HAP-1 (cell line): Measurements from ENCODE around the gene EP300.

ENCODE experiments used
- DNase-seq, 2 experiments: peaks; one replicate each; pipeline ENCODE4 v3.0.0-alpha.2; 2016 to 2020; ENCODE audit warnings: low spot score in 2 of 2
- H3K27me3 ChIP-seq: fragments of 250-450 bp; sonication (Bioruptor Pico); 2 replicates; pipeline ENCODE4 v1.5.1; 2020; ENCODE audit warnings: low read depth, mild to moderate bottlenecking, moderate library complexity
- H3K36me3 ChIP-seq: fragments of 250-450 bp; sonication (Bioruptor Pico); replicated peaks from 2 replicates; pipeline ENCODE4 v1.5.1; 2020; ENCODE audit warnings: mild to moderate bottlenecking
- H3K4me1 ChIP-seq: fragments of 250-450 bp; sonication (Bioruptor Pico); 2 replicates; pipeline ENCODE4 v1.5.1; 2020; ENCODE audit warnings: mild to moderate bottlenecking
- H3K4me3 ChIP-seq: fragments of 250-450 bp; sonication (Bioruptor Pico); 2 replicates; pipeline ENCODE4 v1.5.1; 2020; ENCODE audit warnings: mild to moderate bottlenecking, moderate library complexity
- H3K9me3 ChIP-seq: fragments of 250-450 bp; sonication (Bioruptor Pico); 2 replicates; pipeline ENCODE4 v1.5.1; 2020; ENCODE audit warnings: mild to moderate bottlenecking, moderate library complexity
- in situ Hi-C: fragments of 300-500 bp; cut with MboI; formaldehyde crosslinking; loops from 3 replicates; pipeline ENCODE4 v1.14.3; 2020; ENCODE audit warnings: low sequenced_read_pairs, inconsistent platforms, mixed read lengths

Gene EP300

GRCh38 chr22:41217553-41218157, 125.3 kb downstream of the EP300 start:
- Histone ChIP-seq H3K4me1 (no peaks in the 10 kb centered on the region), H3K36me3 (peaks cover 57% of the 10 kb centered on the region), H3K9me3 (no peaks in the 10 kb centered on the region), H3K27me3 (no peaks in the 10 kb centered on the region), H3K4me3 (no peak overlapping the region)
- peak in 1 of 2 experiments; percentile 26 for DNase-seq
- in situ Hi-C loops = no loop called here

- in situ Hi-C loops = no loop called here
- H3K9me3 ChIP-seq = no peaks in the 10 kb centered on the region
- peaks cover 70% of the 10 kb centered on the region for H3K36me3 ChIP-seq
Observed at GRCh38 chr22:41222846-41223507, 130.6 kb downstream of the EP300 start.

GRCh38 chr22:41223535-41223934, 131.1 kb downstream of the EP300 start:
- H3K36me3 ChIP-seq = peaks cover 68% of the 10 kb centered on the region
- no peaks in the 10 kb centered on the region for H3K9me3 ChIP-seq
- DNase-seq = no peak
- no peaks in the 10 kb centered on the region for H3K4me1 ChIP-seq
- H3K4me3 ChIP-seq = no peak overlapping the region
- in situ Hi-C loops = no loop called here
- no peaks in the 10 kb centered on the region for H3K27me3 ChIP-seq

More at GRCh38 chr22:41222846-41223507, 130.6 kb downstream of the EP300 start:
- Histone ChIP-seq H3K27me3 (no peaks in the 10 kb centered on the region), H3K4me3 (no peak overlapping the region), H3K4me1 (no peaks in the 10 kb centered on the region)
- DNase-seq = no peak

- Histone ChIP-seq H3K4me1 (no peaks in the 10 kb centered on the region), H3K36me3 (peaks cover 53% of the 10 kb centered on the region), H3K27me3 (no peaks in the 10 kb centered on the region), H3K4me3 (no peak overlapping the region), H3K9me3 (no peaks in the 10 kb centered on the region)
- DNase-seq = no peak
- in situ Hi-C loops = no loop called here
Observed at GRCh38 chr22:41226723-41227655, 134.6 kb downstream of the EP300 start.

- in situ Hi-C loops = no loop called here
- no peak overlapping the region for H3K4me3 ChIP-seq
- peaks cover 37% of the 10 kb centered on the region for H3K36me3 ChIP-seq
- no peak for DNase-seq
- H3K27me3 ChIP-seq = no peaks in the 10 kb centered on the region
- no peaks in the 10 kb centered on the region for H3K9me3 ChIP-seq
- H3K4me1 ChIP-seq = no peaks in the 10 kb centered on the region
Observed at GRCh38 chr22:41229215-41229614, 136.8 kb downstream of the EP300 start.
